Measurements from ENCODE around the gene TTBK1.

TTBK1 gene

GRCh38 chr6:43242908-43243663, at the start of gene TTBK1:
TSS of gene TTBK1 (plus strand) at chr6:43243481. CDS start at chr6:43246661, 3,180 bp downstream.
- no peak within 1 kb of the TSS for H3K4me3 ChIP-seq
- in situ Hi-C loops (cut with MboI; ENCODE audit: low sequenced_read_pairs), result no loop called here
- H3K27me3 ChIP-seq (ENCODE audit: low read depth), result peaks cover 15% of the 10 kb centered on the region

GRCh38 chr6:43193929-43194328, 49.4 kb upstream of the TTBK1 start:
- H3K4me1 ChIP-seq, result no peaks in the 10 kb centered on the region
- H3K36me3 ChIP-seq (replicated peaks), result peaks cover 4% of the 10 kb centered on the region; the same call in 1 of the 2 replicates
- no peaks in the 10 kb centered on the region for H3K9me3 ChIP-seq
- in situ Hi-C loops (cut with MboI; ENCODE audit: low sequenced_read_pairs), result no loop called here
- H3K27me3 ChIP-seq (ENCODE audit: low read depth), result no peaks in the 10 kb centered on the region
- DNase-seq (ENCODE audit: low spot score in 2 of 2), result no peak
- no peak overlapping the region for H3K4me3 ChIP-seq

More at GRCh38 chr6:43242908-43243663, at the start of gene TTBK1:
- peak in 1 of 2 experiments; percentile 35 for DNase-seq (ENCODE audit: low spot score in 2 of 2)
- no peaks in the 10 kb centered on the region for H3K36me3 ChIP-seq (replicated peaks)
- no peaks in the 10 kb centered on the region for H3K9me3 ChIP-seq
- peaks cover 12% of the 10 kb centered on the region for H3K4me1 ChIP-seq

- in situ Hi-C loops (cut with MboI; ENCODE audit: low sequenced_read_pairs), result no loop called here
- DNase-seq (ENCODE audit: low spot score in 2 of 2), result no peak
- no peak overlapping the region for H3K4me3 ChIP-seq
- H3K27me3 ChIP-seq (ENCODE audit: low read depth), result no peaks in the 10 kb centered on the region
- no peaks in the 10 kb centered on the region for H3K9me3 ChIP-seq
- H3K36me3 ChIP-seq (replicated peaks), result peaks cover 4% of the 10 kb centered on the region; the same call in 1 of the 2 replicates
- H3K4me1 ChIP-seq, result no peaks in the 10 kb centered on the region
Measured at GRCh38 chr6:43196337-43196736, 46.9 kb upstream of the TTBK1 start.

- no peak for DNase-seq (ENCODE audit: low spot score in 2 of 2)
- in situ Hi-C loops (cut with MboI; ENCODE audit: low sequenced_read_pairs), result no loop called here
- no peak overlapping the region for H3K4me3 ChIP-seq
Measured at GRCh38 chr6:43199912-43200311, 43.4 kb upstream of the TTBK1 start.

GRCh38 chr6:43200541-43200940, 42.7 kb upstream of the TTBK1 start:
- no peaks in the 10 kb centered on the region for H3K9me3 ChIP-seq
- no peaks in the 10 kb centered on the region for H3K27me3 ChIP-seq (ENCODE audit: low read depth)
- H3K36me3 ChIP-seq (replicated peaks), result peaks cover 4% of the 10 kb centered on the region; the same call in 1 of the 2 replicates
- H3K4me3 ChIP-seq, result no peak overlapping the region
- in situ Hi-C loops (cut with MboI; ENCODE audit: low sequenced_read_pairs), result no loop called here
- H3K4me1 ChIP-seq, result no peaks in the 10 kb centered on the region
- DNase-seq (ENCODE audit: low spot score in 2 of 2), result no peak

More at GRCh38 chr6:43199912-43200311, 43.4 kb upstream of the TTBK1 start:
- H3K27me3 ChIP-seq (ENCODE audit: low read depth), result no peaks in the 10 kb centered on the region
- no peaks in the 10 kb centered on the region for H3K4me1 ChIP-seq
- peaks cover 4% of the 10 kb centered on the region; the same call in 1 of the 2 replicates for H3K36me3 ChIP-seq (replicated peaks)
- H3K9me3 ChIP-seq, result no peaks in the 10 kb centered on the region

- no peak overlapping the region for H3K4me3 ChIP-seq
- H3K9me3 ChIP-seq, result no peaks in the 10 kb centered on the region
- no peaks in the 10 kb centered on the region for H3K4me1 ChIP-seq
- in situ Hi-C loops (cut with MboI; ENCODE audit: low sequenced_read_pairs), result no loop called here
- no peaks in the 10 kb centered on the region for H3K27me3 ChIP-seq (ENCODE audit: low read depth)
- H3K36me3 ChIP-seq (replicated peaks), result peaks cover 4% of the 10 kb centered on the region; the same call in 1 of the 2 replicates
- DNase-seq (ENCODE audit: low spot score in 2 of 2), result no peak
Measured at GRCh38 chr6:43202451-43202850, 40.8 kb upstream of the TTBK1 start.

- Histone ChIP-seq H3K4me3 (no peak overlapping the region), H3K4me1 (no peaks in the 10 kb centered on the region), H3K9me3 (no peaks in the 10 kb centered on the region), H3K27me3 (ENCODE audit: low read depth) (no peaks in the 10 kb centered on the region), H3K36me3 (replicated peaks) (no peaks in the 10 kb centered on the region)
- in situ Hi-C loops (cut with MboI; ENCODE audit: low sequenced_read_pairs), result no loop called here
- no peak for DNase-seq (ENCODE audit: low spot score in 2 of 2)
Measured at GRCh38 chr6:43203029-43203717, 40.1 kb upstream of the TTBK1 start.

GRCh38 chr6:43203718-43204095, 39.6 kb upstream of the TTBK1 start:
- in situ Hi-C loops (cut with MboI; ENCODE audit: low sequenced_read_pairs), result no loop called here
- Histone ChIP-seq H3K27me3 (ENCODE audit: low read depth) (no peaks in the 10 kb centered on the region), H3K4me3 (no peak overlapping the region), H3K9me3 (no peaks in the 10 kb centered on the region), H3K4me1 (no peaks in the 10 kb centered on the region), H3K36me3 (replicated peaks) (no peaks in the 10 kb centered on the region)
- no peak for DNase-seq (ENCODE audit: low spot score in 2 of 2)

- Histone ChIP-seq H3K9me3 (no peaks in the 10 kb centered on the region), H3K4me3 (no peak overlapping the region), H3K36me3 (replicated peaks) (no peaks in the 10 kb centered on the region), H3K4me1 (no peaks in the 10 kb centered on the region), H3K27me3 (ENCODE audit: low read depth) (no peaks in the 10 kb centered on the region)
- in situ Hi-C loops (cut with MboI; ENCODE audit: low sequenced_read_pairs), result no loop called here
- DNase-seq (ENCODE audit: low spot score in 2 of 2), result no peak
Measured at GRCh38 chr6:43204271-43205105, 38.8 kb upstream of the TTBK1 start.

- Histone ChIP-seq H3K27me3 (ENCODE audit: low read depth) (no peaks in the 10 kb centered on the region), H3K36me3 (replicated peaks) (no peaks in the 10 kb centered on the region), H3K9me3 (no peaks in the 10 kb centered on the region), H3K4me3 (no peak overlapping the region), H3K4me1 (no peaks in the 10 kb centered on the region)
- in situ Hi-C loops (cut with MboI; ENCODE audit: low sequenced_read_pairs), result no loop called here
- no peak for DNase-seq (ENCODE audit: low spot score in 2 of 2)
Measured at GRCh38 chr6:43205849-43206248, 37.4 kb upstream of the TTBK1 start.

- Histone ChIP-seq H3K27me3 (ENCODE audit: low read depth) (no peaks in the 10 kb centered on the region), H3K4me3 (no peak overlapping the region), H3K4me1 (no peaks in the 10 kb centered on the region), H3K36me3 (replicated peaks) (no peaks in the 10 kb centered on the region), H3K9me3 (no peaks in the 10 kb centered on the region)
- in situ Hi-C loops (cut with MboI; ENCODE audit: low sequenced_read_pairs), result no loop called here
- no peak for DNase-seq (ENCODE audit: low spot score in 2 of 2)
Measured at GRCh38 chr6:43207286-43207685, 36.0 kb upstream of the TTBK1 start.

- no peaks in the 10 kb centered on the region for H3K36me3 ChIP-seq (replicated peaks)
- no peaks in the 10 kb centered on the region for H3K4me1 ChIP-seq
- DNase-seq (ENCODE audit: low spot score in 2 of 2), result no peak
- in situ Hi-C loops (cut with MboI; ENCODE audit: low sequenced_read_pairs), result no loop called here
- H3K9me3 ChIP-seq, result no peaks in the 10 kb centered on the region
- H3K27me3 ChIP-seq (ENCODE audit: low read depth), result no peaks in the 10 kb centered on the region
- no peak overlapping the region for H3K4me3 ChIP-seq
Measured at GRCh38 chr6:43211955-43212354, 31.3 kb upstream of the TTBK1 start.

GRCh38 chr6:43213431-43213830, 29.9 kb upstream of the TTBK1 start:
- in situ Hi-C loops (cut with MboI; ENCODE audit: low sequenced_read_pairs), result no loop called here
- no peak overlapping the region for H3K4me3 ChIP-seq
- DNase-seq (ENCODE audit: low spot score in 2 of 2), result no peak
- peaks cover 5% of the 10 kb centered on the region; the same call in 1 of the 2 replicates for H3K4me1 ChIP-seq
- H3K27me3 ChIP-seq (ENCODE audit: low read depth), result no peaks in the 10 kb centered on the region
- H3K36me3 ChIP-seq (replicated peaks), result no peaks in the 10 kb centered on the region
- no peaks in the 10 kb centered on the region for H3K9me3 ChIP-seq

Data from HAP-1 (cell line).